A673 (cell line): Measurements from ENCODE around the gene LANCL2.

Source experiments
- CTCF ChIP-seq: fragments of 300-800, 200-600 bp; sonication (generic); conservative IDR thresholded peaks from 2 replicates; pipeline ENCODE4 v1.5.1; 2017; ENCODE audit warnings: low read depth, mild to moderate bottlenecking, antibody characterized with exemption, low read length, moderate library complexity, mixed read lengths
- EZH2 ChIP-seq: fragments of 200-600 bp; sonication (generic); IDR thresholded peaks from 2 replicates; pipeline ENCODE4 v1.6.1; 2017; ENCODE audit warnings: borderline replicate concordance, low read depth, mild to moderate bottlenecking, mixed read lengths, antibody characterized with exemption, low read length; ENCODE audit not compliant: poor library complexity, severe bottlenecking

- no peak for TF ChIP-seq CTCF
- no peak for TF ChIP-seq EZH2
Measured at GRCh38 chr7:55326081-55326835, 38.9 kb upstream of the LANCL2 start.
